Hepatocyte (in vitro differentiated cells): ENCODE data around the gene IRAK1. TPM values are rescaled to one million over a fixed set of nuclear protein-coding genes. Genes with fewer than 3 reads are reported as not detected.
"Not testable (repeated sequence)": the region's sequence is repeated elsewhere in the genome, so short reads cannot be mapped to it uniquely, and the experiment has no call there.

ENCODE experiments used
- DNase-seq: peaks from one replicate; pipeline ENCODE4 v3.0.0-alpha.2; 2016; ENCODE audit warnings: low spot score
- H2AFZ ChIP-seq: fragments of 200-600 bp; sonication (generic); 2 replicates; pipeline ENCODE4 v1.6.0; 2016; ENCODE audit warnings: antibody characterized with exemption, mild to moderate bottlenecking
- H3K27ac ChIP-seq: fragments of 200-600 bp; sonication (generic); 2 replicates; pipeline ENCODE4 v1.5.1; 2016; ENCODE audit warnings: mild to moderate bottlenecking
- H3K27me3 ChIP-seq: fragments of 200-600 bp; sonication (generic); 2 replicates; pipeline ENCODE4 v1.6.1; 2016
- H3K36me3 ChIP-seq: fragments of 200-600 bp; sonication (generic); replicated peaks from 2 replicates; pipeline ENCODE4 v1.5.1; 2016; ENCODE audit warnings: low read depth; ENCODE audit not compliant: insufficient read depth
- H3K4me1 ChIP-seq: fragments of 200-600 bp; sonication (generic); 2 replicates; pipeline ENCODE4 v1.5.1; 2016; ENCODE audit warnings: mild to moderate bottlenecking, moderate library complexity; ENCODE audit not compliant: insufficient read depth
- H3K4me2 ChIP-seq: fragments of 200-600 bp; sonication (generic); 2 replicates; pipeline ENCODE4 v1.6.0; 2016
- H3K4me3 ChIP-seq: fragments of 200-600 bp; sonication (generic); 2 replicates; pipeline ENCODE4 v1.5.1; 2016; ENCODE audit warnings: mild to moderate bottlenecking
- H3K79me2 ChIP-seq: fragments of 200-600 bp; sonication (generic); 2 replicates; pipeline ENCODE4 v1.6.0; 2017; ENCODE audit warnings: mild to moderate bottlenecking
- H3K9me2 ChIP-seq: fragments of 200-600 bp; sonication (generic); replicated peaks from 2 replicates; pipeline ENCODE4 v1.6.0; 2017; ENCODE audit warnings: mild to moderate bottlenecking; ENCODE audit not compliant: insufficient read depth
- H3K9me3 ChIP-seq: fragments of 200-600 bp; sonication (generic); 2 replicates; pipeline ENCODE4 v1.5.1; 2016; ENCODE audit warnings: low read depth, mild to moderate bottlenecking
- H4K20me1 ChIP-seq: fragments of 200-600 bp; sonication (generic); 2 replicates; pipeline ENCODE4 v1.6.0; 2016; ENCODE audit warnings: mild to moderate bottlenecking; ENCODE audit not compliant: insufficient read depth, poor library complexity, severe bottlenecking
- CTCF ChIP-seq: fragments of 200-600 bp; sonication (generic); IDR thresholded peaks from 2 replicates; pipeline ENCODE4 v1.5.1; 2016; ENCODE audit warnings: antibody characterized with exemption, mild to moderate bottlenecking; ENCODE audit not compliant: poor library complexity
- EZH2 ChIP-seq: fragments of 200-600 bp; sonication (generic); IDR thresholded peaks from 2 replicates; pipeline ENCODE4 v1.6.1; 2016; ENCODE audit warnings: antibody characterized with exemption, mild to moderate bottlenecking, borderline replicate concordance
- EZH2phosphoT487 ChIP-seq: fragments of 200-600 bp; sonication (generic); IDR thresholded peaks from one replicate; pipeline ENCODE4 v1.6.1; 2018; ENCODE audit warnings: antibody characterized with exemption, mild to moderate bottlenecking, low read depth, moderate library complexity; ENCODE audit not compliant: unreplicated experiment, severe bottlenecking
- WGBS: methylation state at CpG from one replicate; pipeline ENCODE4 v1.1.6; 2016; ENCODE audit warnings: low lambda C conversion rate; ENCODE audit errors: missing lambda C conversion rate; 5-methylcytosine and 5-hydroxymethylcytosine counted together
- polyA plus RNA-seq: library from polyadenylated mRNA; unstranded; fragments of >200 nt; fragmentation: Nextera tagmentation; extraction: Ambion mirVana; gene quantifications from 2 replicates; pipeline ENCODE4 v1.2.1, GENCODE V29; 2016
- total RNA-seq: library from RNA; depleted of rRNA; stranded (reverse); fragments of >200 nt; gene quantifications from 2 replicates; pipeline ENCODE4 v1.2.3, GENCODE V29; 2014

Gene IRAK1
- total and polyA plus RNA-seq, 2 experiments from 2014 or later = 44.1 to 99.4 TPM

- 74% methylated on average over 12 of the region's 19 CpGs for WGBS
- no peak overlapping the region for H2AFZ ChIP-seq
- no peak overlapping the region for H3K4me3 ChIP-seq
These were observed 20.2 kb downstream of the IRAK1 start for GRCh38 chrX:153999359-154000037.

GRCh38 chrX:153995504-153995903, 24.2 kb downstream of the IRAK1 start:
- no peak overlapping the region for H3K4me3 ChIP-seq
- no peak for DNase-seq
- WGBS = 86% methylated on average over 8 of the region's 8 CpGs
- H2AFZ ChIP-seq = no peak overlapping the region
- no peak overlapping the region for H3K27ac ChIP-seq
- H3K9me3 ChIP-seq = no peaks in the 10 kb centered on the region
- no peak for TF ChIP-seq CTCF
- no peak for TF ChIP-seq EZH2phosphoT487
- no peak for TF ChIP-seq EZH2
- H4K20me1 ChIP-seq = no peaks in the 10 kb centered on the region
- H3K9me2 ChIP-seq = no peaks in the 10 kb centered on the region
- H3K79me2 ChIP-seq = no peaks in the 10 kb centered on the region
- H3K36me3 ChIP-seq = no peaks in the 10 kb centered on the region
- no peak overlapping the region for H3K4me2 ChIP-seq
- H3K27me3 ChIP-seq = no peaks in the 10 kb centered on the region
- H3K4me1 ChIP-seq = no peaks in the 10 kb centered on the region

More at GRCh38 chrX:153999359-154000037, 20.2 kb downstream of the IRAK1 start:
- no peaks in the 10 kb centered on the region for H3K4me1 ChIP-seq
- H3K36me3 ChIP-seq = no peaks in the 10 kb centered on the region
- H3K9me2 ChIP-seq = no peaks in the 10 kb centered on the region
- no peak overlapping the region for H3K4me2 ChIP-seq
- H3K79me2 ChIP-seq = no peaks in the 10 kb centered on the region
- H3K27me3 ChIP-seq = no peaks in the 10 kb centered on the region
- H3K27ac ChIP-seq = no peak overlapping the region
- TF ChIP-seq EZH2 = no peak
- TF ChIP-seq CTCF = no peak
- TF ChIP-seq EZH2phosphoT487 = no peak
- no peak for DNase-seq
- H4K20me1 ChIP-seq = no peaks in the 10 kb centered on the region
- no peaks in the 10 kb centered on the region for H3K9me3 ChIP-seq

- H4K20me1 ChIP-seq, H3K27ac ChIP-seq, DNase-seq, H2AFZ ChIP-seq, H3K4me2 ChIP-seq, H3K9me2 ChIP-seq, H3K9me3 ChIP-seq, H3K4me3 ChIP-seq, H3K4me1 ChIP-seq, H3K36me3 ChIP-seq, H3K27me3 ChIP-seq, H3K79me2 ChIP-seq: not testable (repeated sequence)
- 83% methylated on average over 4 of the region's 5 CpGs for WGBS
These were observed 25.3 kb downstream of the IRAK1 start for GRCh38 chrX:153994398-153994797.

- WGBS = 91% methylated on average over 10 of the region's 10 CpGs
- TF ChIP-seq EZH2phosphoT487 (no peak), EZH2 (no peak), CTCF (no peak)
- DNase-seq = no peak
- Histone ChIP-seq H3K27ac (no peak overlapping the region), H3K27me3 (no peaks in the 10 kb centered on the region), H3K9me3 (no peaks in the 10 kb centered on the region), H3K36me3 (no peaks in the 10 kb centered on the region), H3K9me2 (no peaks in the 10 kb centered on the region), H4K20me1 (no peaks in the 10 kb centered on the region), H3K79me2 (no peaks in the 10 kb centered on the region), H3K4me2 (no peak overlapping the region), H3K4me3 (no peak overlapping the region), H3K4me1 (no peaks in the 10 kb centered on the region), H2AFZ (no peak overlapping the region)
These were observed 25.7 kb downstream of the IRAK1 start for GRCh38 chrX:153993978-153994377.
